BLaER1 (cell line): ENCODE data around the gene PSME4.

Source experiments
- H3K27ac ChIP-seq: shearing (Covaris generic); formaldehyde crosslinking; 2 replicates; pipeline ENCODE4 v1.8.1; 2022
- H3K27me3 ChIP-seq: shearing (Covaris generic); formaldehyde crosslinking; 2 replicates; pipeline ENCODE4 v1.8.1; 2022
- H3K36me3 ChIP-seq: shearing (Covaris generic); formaldehyde crosslinking; 2 replicates; pipeline ENCODE4 v1.8.1; 2022
- H3K4me1 ChIP-seq: shearing (Covaris generic); formaldehyde crosslinking; 2 replicates; pipeline ENCODE4 v1.8.1; 2022
- H3K4me2 ChIP-seq: shearing (Covaris generic); formaldehyde crosslinking; 2 replicates; pipeline ENCODE4 v1.8.1; 2022
- H3K4me3 ChIP-seq: shearing (Covaris generic); formaldehyde crosslinking; 2 replicates; pipeline ENCODE4 v1.8.1; 2022
- H3K9ac ChIP-seq: shearing (Covaris generic); formaldehyde crosslinking; 2 replicates; pipeline ENCODE4 v1.8.1; 2022
- H3K9me3 ChIP-seq: shearing (Covaris generic); formaldehyde crosslinking; 2 replicates; pipeline ENCODE4 v1.8.1; 2022
- H4K20me1 ChIP-seq: shearing (Covaris generic); formaldehyde crosslinking; 2 replicates; pipeline ENCODE4 v1.8.1; 2022
- Cebpa-rat ChIP-seq: shearing (Covaris generic); IDR thresholded peaks from 2 replicates; pipeline ENCODE4 v1.8.1; 2022

PSME4 gene

DNA sequence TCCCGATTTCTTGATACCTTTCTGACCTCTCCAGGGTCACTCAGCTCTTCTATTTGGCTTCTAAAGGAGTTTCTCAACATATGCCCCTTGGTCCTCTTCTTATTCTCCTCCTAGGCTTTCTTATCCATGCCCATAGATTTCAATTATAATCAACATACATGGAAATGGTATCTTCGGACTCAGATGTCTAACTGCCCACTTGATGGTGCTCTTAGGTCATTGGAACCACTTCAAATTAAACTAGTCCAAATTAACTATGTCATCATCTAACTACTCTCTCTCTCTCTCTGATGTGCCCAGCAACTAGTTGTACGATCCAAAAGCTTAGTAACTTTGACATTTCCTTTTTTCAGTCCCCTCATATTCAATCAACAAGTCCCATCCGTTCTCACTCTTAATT lies 67.8 kb downstream of the PSME4 start:
- no peak for TF ChIP-seq Cebpa-rat
- Histone ChIP-seq H3K4me3 (no peak overlapping the region), H3K9ac (no peak overlapping the region), H3K27ac (no peak overlapping the region), H3K9me3 (no peaks in the 10 kb centered on the region), H3K27me3 (no peaks in the 10 kb centered on the region), H3K36me3 (peaks cover 98% of the 10 kb centered on the region), H3K4me2 (no peak overlapping the region), H3K4me1 (no peaks in the 10 kb centered on the region), H4K20me1 (no peaks in the 10 kb centered on the region)

DNA sequence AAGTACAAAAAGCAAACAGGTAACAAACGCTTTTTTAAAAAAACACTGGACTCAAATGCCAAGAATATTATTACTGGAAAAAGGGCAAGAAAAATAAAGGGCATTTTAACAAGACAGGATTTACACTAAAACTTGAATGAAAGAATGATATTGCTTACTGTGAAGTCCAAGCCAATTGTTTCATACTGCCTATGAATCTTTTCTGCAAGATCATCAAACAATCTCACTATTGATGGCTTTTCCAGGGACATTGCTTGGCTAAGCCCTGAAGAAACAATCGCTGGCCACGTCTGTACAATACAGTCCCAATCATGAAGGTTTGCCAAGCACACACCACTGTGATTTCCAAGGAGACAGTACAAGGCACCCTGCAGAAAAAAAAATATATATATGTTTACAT lies 69.6 kb downstream of the PSME4 start:
- H3K36me3 ChIP-seq, result peaks cover 94% of the 10 kb centered on the region

GRCh38 chr2:53896864-53897263 lies 73.9 kb downstream of the PSME4 start:
- no peak for TF ChIP-seq Cebpa-rat
- no peak overlapping the region for H3K27ac ChIP-seq

More for the DNA sequence above, 69.6 kb downstream of the PSME4 start:
- Histone ChIP-seq H3K4me1 (no peaks in the 10 kb centered on the region), H3K9ac (no peak overlapping the region), H3K4me2 (no peak overlapping the region), H3K9me3 (no peaks in the 10 kb centered on the region), H3K27ac (no peak overlapping the region), H3K4me3 (no peak overlapping the region), H4K20me1 (no peaks in the 10 kb centered on the region), H3K27me3 (no peaks in the 10 kb centered on the region)
- no peak for TF ChIP-seq Cebpa-rat

GRCh38 chr2:53886406-53887280 lies 84.2 kb downstream of the PSME4 start:
- Histone ChIP-seq H3K4me2 (no peak overlapping the region), H3K27me3 (no peaks in the 10 kb centered on the region), H3K4me3 (no peak overlapping the region), H3K9ac (no peak overlapping the region), H3K9me3 (no peaks in the 10 kb centered on the region), H3K4me1 (no peaks in the 10 kb centered on the region), H3K27ac (no peak overlapping the region), H3K36me3 (peaks cover 96% of the 10 kb centered on the region), H4K20me1 (no peaks in the 10 kb centered on the region)
- TF ChIP-seq Cebpa-rat, result no peak

More at GRCh38 chr2:53896864-53897263, 73.9 kb downstream of the PSME4 start:
- no peaks in the 10 kb centered on the region for H4K20me1 ChIP-seq
- no peak overlapping the region for H3K9ac ChIP-seq
- H3K4me3 ChIP-seq, result no peak overlapping the region
- H3K9me3 ChIP-seq, result no peaks in the 10 kb centered on the region
- H3K4me1 ChIP-seq, result no peaks in the 10 kb centered on the region
- no peaks in the 10 kb centered on the region for H3K27me3 ChIP-seq
- peaks cover 92% of the 10 kb centered on the region for H3K36me3 ChIP-seq
- no peak overlapping the region for H3K4me2 ChIP-seq

- TF ChIP-seq Cebpa-rat, result no peak
- Histone ChIP-seq H3K4me1 (no peaks in the 10 kb centered on the region), H3K9me3 (no peaks in the 10 kb centered on the region), H3K4me3 (no peak overlapping the region), H3K27ac (no peak overlapping the region), H3K9ac (no peak overlapping the region), H3K36me3 (peaks cover 95% of the 10 kb centered on the region), H3K27me3 (no peaks in the 10 kb centered on the region), H3K4me2 (no peak overlapping the region), H4K20me1 (no peaks in the 10 kb centered on the region)
Observed at GRCh38 chr2:53884883-53885282, 85.9 kb downstream of the PSME4 start.

DNA sequence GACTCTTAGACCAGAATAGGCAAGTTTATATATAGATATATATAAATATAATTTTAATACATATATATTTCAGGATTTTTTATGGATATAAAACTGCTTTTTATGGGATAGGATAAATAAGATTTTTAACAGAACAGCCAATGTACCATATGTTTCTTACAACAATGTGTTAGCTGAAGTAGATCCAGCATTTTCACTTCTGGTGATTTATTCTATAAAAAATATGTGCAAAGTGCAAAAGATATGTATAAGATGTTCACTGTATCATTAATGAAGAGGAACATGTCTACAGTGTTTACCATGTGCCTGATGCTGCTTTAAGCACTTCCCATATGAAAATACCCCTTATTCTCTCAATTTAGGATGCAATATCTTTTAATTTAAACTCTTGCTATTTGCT lies 88.8 kb downstream of the PSME4 start:
- peaks cover 92% of the 10 kb centered on the region for H3K36me3 ChIP-seq
- no peaks in the 10 kb centered on the region for H3K9me3 ChIP-seq
- H4K20me1 ChIP-seq, result no peaks in the 10 kb centered on the region
- H3K4me2 ChIP-seq, result no peak overlapping the region
- H3K9ac ChIP-seq, result no peak overlapping the region
- no peak for TF ChIP-seq Cebpa-rat
- H3K4me1 ChIP-seq, result no peaks in the 10 kb centered on the region
- H3K27ac ChIP-seq, result no peak overlapping the region
- no peak overlapping the region for H3K4me3 ChIP-seq
- H3K27me3 ChIP-seq, result no peaks in the 10 kb centered on the region

DNA sequence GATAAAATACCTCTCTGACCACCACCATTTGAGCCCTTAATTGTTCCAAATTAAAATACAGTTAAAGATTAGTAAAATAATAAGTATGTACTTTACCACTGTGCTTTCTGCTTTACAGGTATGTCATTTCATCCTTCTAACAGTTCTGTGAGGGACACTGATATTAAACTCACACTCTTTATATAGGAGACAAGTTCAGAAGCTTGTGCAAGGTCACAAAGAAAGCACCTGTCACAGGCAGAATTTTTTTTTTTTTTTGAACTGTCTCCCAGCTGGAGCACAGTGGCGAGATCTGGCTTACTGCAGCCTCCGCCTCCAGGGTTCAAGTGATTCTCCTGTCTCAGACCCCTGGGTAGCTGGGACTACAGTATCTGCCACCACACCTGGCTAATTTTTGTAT lies 89.4 kb downstream of the PSME4 start:
- H3K4me3 ChIP-seq, result no peak overlapping the region
- H3K36me3 ChIP-seq, result peaks cover 91% of the 10 kb centered on the region
- H3K4me1 ChIP-seq, result no peaks in the 10 kb centered on the region
- H3K27me3 ChIP-seq, result no peaks in the 10 kb centered on the region
- no peak overlapping the region for H3K9ac ChIP-seq
- no peak for TF ChIP-seq Cebpa-rat
- no peaks in the 10 kb centered on the region for H4K20me1 ChIP-seq
- no peaks in the 10 kb centered on the region for H3K9me3 ChIP-seq
- H3K4me2 ChIP-seq, result no peak overlapping the region
- no peak overlapping the region for H3K27ac ChIP-seq

- Histone ChIP-seq H3K4me3 (no peak overlapping the region), H3K4me1 (no peaks in the 10 kb centered on the region), H3K27me3 (no peaks in the 10 kb centered on the region), H3K36me3 (peaks cover 91% of the 10 kb centered on the region), H4K20me1 (no peaks in the 10 kb centered on the region), H3K27ac (no peak overlapping the region), H3K4me2 (no peak overlapping the region), H3K9me3 (no peaks in the 10 kb centered on the region), H3K9ac (no peak overlapping the region)
- no peak for TF ChIP-seq Cebpa-rat
Observed at GRCh38 chr2:53880756-53881155, 90.0 kb downstream of the PSME4 start.

GRCh38 chr2:53877556-53877955 lies 93.2 kb downstream of the PSME4 start:
- no peak overlapping the region for H3K4me3 ChIP-seq
- no peak overlapping the region for H3K4me2 ChIP-seq
- no peak for TF ChIP-seq Cebpa-rat
- H3K9me3 ChIP-seq, result no peaks in the 10 kb centered on the region
- H4K20me1 ChIP-seq, result no peaks in the 10 kb centered on the region
- peaks cover 92% of the 10 kb centered on the region for H3K36me3 ChIP-seq
- H3K27me3 ChIP-seq, result no peaks in the 10 kb centered on the region
- no peak overlapping the region for H3K27ac ChIP-seq
- no peaks in the 10 kb centered on the region for H3K4me1 ChIP-seq
- no peak overlapping the region for H3K9ac ChIP-seq

GRCh38 chr2:53877112-53877511 lies 93.7 kb downstream of the PSME4 start:
- H3K4me3 ChIP-seq, result no peak overlapping the region
- no peak overlapping the region for H3K4me2 ChIP-seq
- H3K9ac ChIP-seq, result no peak overlapping the region
- H4K20me1 ChIP-seq, result no peaks in the 10 kb centered on the region
- no peak overlapping the region for H3K27ac ChIP-seq
- H3K9me3 ChIP-seq, result no peaks in the 10 kb centered on the region
- H3K36me3 ChIP-seq, result peaks cover 92% of the 10 kb centered on the region
- no peaks in the 10 kb centered on the region for H3K27me3 ChIP-seq
- TF ChIP-seq Cebpa-rat, result no peak
- H3K4me1 ChIP-seq, result no peaks in the 10 kb centered on the region
